ENCODE data around the gene CLOCK. TPM values are rescaled to one million over a fixed set of nuclear protein-coding genes. Genes with fewer than 3 reads are reported as not detected.

Gene CLOCK
- total and polyA plus RNA-seq, 2 of the 13 experiments (the other 11 are each of a cell fraction or from before 2014, with no cell fraction given), result 8.8 to 13.5 TPM

DNA sequence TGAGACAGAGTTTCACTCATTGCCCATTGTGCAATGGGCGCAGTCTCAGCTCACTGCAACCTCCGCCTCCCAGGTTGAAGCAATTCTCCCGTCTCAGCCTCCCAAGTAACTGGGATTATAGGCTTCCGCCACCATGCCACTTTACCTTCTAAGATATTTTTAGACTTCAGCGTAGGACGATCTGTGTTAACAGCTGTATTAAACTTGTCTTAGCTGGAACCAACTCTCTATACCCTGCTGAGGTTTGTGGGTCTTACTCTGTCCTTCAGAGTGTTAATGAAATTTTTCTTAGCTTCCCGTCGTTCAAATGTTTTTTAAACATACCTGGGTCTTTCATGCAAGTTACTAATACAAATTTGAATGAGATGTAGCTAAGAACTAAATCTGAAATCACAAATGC, 136.3 kb downstream of the CLOCK start:
- Histone ChIP-seq H3K4me2 (ENCODE audit: low read depth, low read length) (no peak overlapping the region), H3K4me3 (replicated peaks in 1 of 3; ENCODE audit: insufficient read depth in 1 of 3, low read depth in 2 of 3, low read length in 3 of 3) (no peak overlapping the region), H3K27me3 (ENCODE audit: control insufficient read depth in 1 of 2, insufficient read depth in 2 of 2, low read length in 2 of 2) (no peaks in the 10 kb centered on the region), H4K20me1 (ENCODE audit: insufficient read depth, low read length) (peaks cover 9% of the 10 kb centered on the region), H3K9me3 (ENCODE audit: low read length) (no peaks in the 10 kb centered on the region), H3K4me1 (ENCODE audit: insufficient read depth, low read length) (peaks cover 10% of the 10 kb centered on the region), H2AFZ (ENCODE audit: low read length) (no peak overlapping the region), H3K36me3 (replicated peaks in 1 of 2; ENCODE audit: control insufficient read depth in 1 of 2, insufficient read depth in 2 of 2, low read length in 2 of 2) (peaks cover 3 to 26% of the 10 kb centered on the region in 2 experiments; a peak in 4 of 5 replicates), H3K27ac (ENCODE audit: extremely low read length, insufficient read depth, low read length) (no peak overlapping the region), H3K79me2 (ENCODE audit: insufficient read depth, low read length) (peaks cover 54% of the 10 kb centered on the region), H3K9ac (ENCODE audit: insufficient read depth, low read depth, low read length) (no peak overlapping the region)
- intact Hi-C loops (cut with micrococcal nuclease; ENCODE audit: unreplicated experiment) (no loop called here), in situ Hi-C loops (cut with HindIII; ENCODE audit: extremely low pct_ligation_motif_present, low pct_unique_long_range_greater_than_20kb) (no loop called here)
- WGBS (ENCODE audit: low lambda C conversion rate), result 97% methylated on average over 8 of the region's 8 CpGs
- FAIRE-seq, result no peak
- BruUV-seq (replicated peaks), result no TSS peak
- CTCF ChIA-PET (ENCODE audit: low intra/inter-chr PET ratio, low total read pairs), result no interaction called here
- ATAC-seq, result no peak
- no peak for DNase-seq (ENCODE audit: low spot score)
- POLR2A ChIA-PET, result no interaction called here
- TF ChIP-seq ZNF331 (CRISPR knock-in tag; IDR thresholded peaks at IDR 0.05), result no peak
- TF ChIP-seq ZNF646 (CRISPR knock-in tag; IDR thresholded peaks at IDR 0.05), result no peak
- TF ChIP-seq CENPT (CRISPR knock-in tag; IDR thresholded peaks at IDR 0.05; ENCODE audit: low read depth), result no peak
- TF ChIP-seq ZBTB40 (IDR thresholded peaks at IDR 0.05), result no peak
- TF ChIP-seq ZBTB40 (CRISPR knock-in tag; IDR thresholded peaks at IDR 0.05), result no peak
- no peak for TF ChIP-seq MNT (IDR thresholded peaks at IDR 0.05)
- TF ChIP-seq ZNF713 (CRISPR knock-in tag; IDR thresholded peaks at IDR 0.05), result no peak
- no peak for TF ChIP-seq ZNF605 (CRISPR knock-in tag; IDR thresholded peaks at IDR 0.05)
- TF ChIP-seq SSRP1 (CRISPR knock-in tag; IDR thresholded peaks at IDR 0.05), result no peak
